Cardiac fibroblast (primary cell): ENCODE data around the gene TMEM30A.

Source experiments
- DNase-seq, 2 donors: peaks; one replicate each; pipeline versions ENCODE4 v3.0.0 to v3.0.0-alpha.2; 2010; ENCODE audit warnings: low read depth in 2 of 2
- H3K4me3 ChIP-seq, 2 donors: replicated peaks in 1 of 2; 1 replicate in 1 of 2; 2 replicates in 1 of 2; pipeline ENCODE4 v1.5.1; 2011; ENCODE audit warnings: low read depth in 2 of 2, low read length in 2 of 2, mild to moderate bottlenecking in 2 of 2, moderate library complexity in 1 of 2
- TF ChIP-seq, protein P1 (sequence below): IDR thresholded peaks from one replicate; pipeline ENCODE4 v1.5.1; 2011; ENCODE audit warnings: low read depth, mild to moderate bottlenecking, low read length, inconsistent platforms

Gene TMEM30A

DNA sequence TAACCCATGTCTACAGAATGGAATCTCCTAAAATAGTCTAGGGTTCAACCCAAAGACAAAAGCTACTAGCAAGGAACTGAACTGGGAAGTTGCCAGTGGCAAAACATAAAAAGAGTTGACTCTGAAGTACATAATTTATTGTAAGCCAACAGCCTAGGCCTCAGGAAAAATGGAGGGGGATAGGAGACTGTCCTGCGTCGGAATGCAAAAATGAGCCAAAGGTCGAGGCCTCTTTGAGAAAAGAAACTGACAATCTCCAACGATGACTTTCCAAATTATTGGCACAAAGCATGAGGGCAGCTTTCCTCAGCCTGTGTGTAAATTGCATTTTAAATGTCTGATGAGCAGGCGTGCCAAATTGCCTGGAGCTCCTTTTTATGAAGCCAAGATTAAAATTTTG is 80.9 kb downstream of the TMEM30A start:
- DNase-seq, result peak; percentile 64 to 66
- peak overlapping the region; percentile 19 to 84 for H3K4me3 ChIP-seq
- TF ChIP-seq, protein P1, sequence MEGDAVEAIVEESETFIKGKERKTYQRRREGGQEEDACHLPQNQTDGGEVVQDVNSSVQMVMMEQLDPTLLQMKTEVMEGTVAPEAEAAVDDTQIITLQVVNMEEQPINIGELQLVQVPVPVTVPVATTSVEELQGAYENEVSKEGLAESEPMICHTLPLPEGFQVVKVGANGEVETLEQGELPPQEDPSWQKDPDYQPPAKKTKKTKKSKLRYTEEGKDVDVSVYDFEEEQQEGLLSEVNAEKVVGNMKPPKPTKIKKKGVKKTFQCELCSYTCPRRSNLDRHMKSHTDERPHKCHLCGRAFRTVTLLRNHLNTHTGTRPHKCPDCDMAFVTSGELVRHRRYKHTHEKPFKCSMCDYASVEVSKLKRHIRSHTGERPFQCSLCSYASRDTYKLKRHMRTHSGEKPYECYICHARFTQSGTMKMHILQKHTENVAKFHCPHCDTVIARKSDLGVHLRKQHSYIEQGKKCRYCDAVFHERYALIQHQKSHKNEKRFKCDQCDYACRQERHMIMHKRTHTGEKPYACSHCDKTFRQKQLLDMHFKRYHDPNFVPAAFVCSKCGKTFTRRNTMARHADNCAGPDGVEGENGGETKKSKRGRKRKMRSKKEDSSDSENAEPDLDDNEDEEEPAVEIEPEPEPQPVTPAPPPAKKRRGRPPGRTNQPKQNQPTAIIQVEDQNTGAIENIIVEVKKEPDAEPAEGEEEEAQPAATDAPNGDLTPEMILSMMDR, result no peak
